Measurements from ENCODE around the gene RNF5. TPM values are rescaled to one million over a fixed set of nuclear protein-coding genes. Genes with fewer than 3 reads are reported as not detected.

RNF5 gene
- total and polyA plus RNA-seq, 9 of the 15 experiments (the other 6 are each of a cell fraction or from before 2014, with no cell fraction given), result 62.2 to 245 (median 129) TPM

DNA sequence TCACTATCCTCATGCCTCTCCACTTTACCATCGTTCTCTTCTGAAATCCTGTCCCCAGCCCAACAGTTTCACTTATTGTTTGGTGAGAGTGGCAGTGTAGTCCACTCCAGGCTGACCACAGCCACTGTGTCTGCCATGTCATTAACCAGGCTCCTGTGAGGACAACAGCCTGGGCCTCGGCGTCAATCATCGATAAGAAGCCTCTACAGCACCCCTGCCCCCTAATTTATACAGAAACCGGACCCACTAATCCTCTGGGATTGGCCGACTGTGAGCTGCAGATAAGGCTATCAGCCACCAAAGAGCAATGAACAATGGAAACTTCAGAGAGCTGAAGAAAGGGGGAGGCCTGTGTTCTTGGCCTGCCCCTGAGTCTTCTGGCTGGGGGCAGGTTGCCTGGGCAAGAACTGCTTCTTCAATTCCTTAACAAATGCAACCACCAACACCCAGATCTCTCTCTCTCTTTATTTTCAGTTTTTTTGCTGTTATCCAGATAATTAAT, 10.4 kb upstream of the RNF5 start (continued):
- TF ChIP-seq, protein P1, sequence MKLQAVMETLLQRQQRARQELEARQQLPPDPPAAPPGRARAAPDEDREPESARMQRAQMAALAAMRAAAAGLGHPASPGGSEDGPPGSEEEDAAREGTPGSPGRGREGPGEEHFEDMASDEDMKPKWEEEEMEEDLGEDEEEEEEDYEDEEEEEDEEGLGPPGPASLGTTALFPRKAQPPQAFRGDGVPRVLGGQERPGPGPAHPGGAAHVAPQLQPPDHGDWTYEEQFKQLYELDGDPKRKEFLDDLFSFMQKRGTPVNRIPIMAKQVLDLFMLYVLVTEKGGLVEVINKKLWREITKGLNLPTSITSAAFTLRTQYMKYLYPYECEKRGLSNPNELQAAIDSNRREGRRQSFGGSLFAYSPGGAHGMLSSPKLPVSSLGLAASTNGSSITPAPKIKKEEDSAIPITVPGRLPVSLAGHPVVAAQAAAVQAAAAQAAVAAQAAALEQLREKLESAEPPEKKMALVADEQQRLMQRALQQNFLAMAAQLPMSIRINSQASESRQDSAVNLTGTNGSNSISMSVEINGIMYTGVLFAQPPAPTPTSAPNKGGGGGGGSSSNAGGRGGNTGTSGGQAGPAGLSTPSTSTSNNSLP (IDR thresholded peaks at IDR 0.05; ENCODE audit: borderline replicate concordance, low read depth, low read length), result peak; percentile 96
- TF ChIP-seq, protein P2, sequence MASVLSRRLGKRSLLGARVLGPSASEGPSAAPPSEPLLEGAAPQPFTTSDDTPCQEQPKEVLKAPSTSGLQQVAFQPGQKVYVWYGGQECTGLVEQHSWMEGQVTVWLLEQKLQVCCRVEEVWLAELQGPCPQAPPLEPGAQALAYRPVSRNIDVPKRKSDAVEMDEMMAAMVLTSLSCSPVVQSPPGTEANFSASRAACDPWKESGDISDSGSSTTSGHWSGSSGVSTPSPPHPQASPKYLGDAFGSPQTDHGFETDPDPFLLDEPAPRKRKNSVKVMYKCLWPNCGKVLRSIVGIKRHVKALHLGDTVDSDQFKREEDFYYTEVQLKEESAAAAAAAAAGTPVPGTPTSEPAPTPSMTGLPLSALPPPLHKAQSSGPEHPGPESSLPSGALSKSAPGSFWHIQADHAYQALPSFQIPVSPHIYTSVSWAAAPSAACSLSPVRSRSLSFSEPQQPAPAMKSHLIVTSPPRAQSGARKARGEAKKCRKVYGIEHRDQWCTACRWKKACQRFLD (CRISPR knock-in tag; IDR thresholded peaks at IDR 0.05), result peak; percentile 89
- TF ChIP-seq CHD4 (IDR thresholded peaks at IDR 0.05; ENCODE audit: insufficient read depth, insufficient replicate concordance, low read depth, low read length, poor library complexity, severe bottlenecking) (no peak), ARNT (IDR thresholded peaks at IDR 0.05) (peak; percentile 91 to 94; a peak in 3 of 4 replicates), MCM3 (IDR thresholded peaks at IDR 0.05) (no peak), TAL1 (IDR thresholded peaks at IDR 0.05) (peak; percentile 96), SMAD4 (CRISPR knock-in tag; conservative IDR thresholded peaks at IDR 0.05) (peak; percentile 90), PTRF (tag; IDR thresholded peaks at IDR 0.05) (no peak), ZNF76 (CRISPR knock-in tag; IDR thresholded peaks at IDR 0.05; ENCODE audit: borderline replicate concordance) (no peak), ZNF644 (tag; IDR thresholded peaks at IDR 0.05; ENCODE audit: low read depth) (peak; percentile 91), U2AF1 (optimal IDR thresholded peaks at IDR 0.05; ENCODE audit: low read depth, low read length) (no peak), SIN3B (IDR thresholded peaks at IDR 0.05; ENCODE audit: low read depth) (peak; percentile 20; the same call in 1 of the 2 replicates), MTA3 (IDR thresholded peaks at IDR 0.05; ENCODE audit: borderline replicate concordance) (peak; percentile 97), RBM25 (IDR thresholded peaks at IDR 0.05; ENCODE audit: low read depth, low read length, severe bottlenecking) (no peak), ZSCAN29 (IDR thresholded peaks at IDR 0.05) (no peak), RFX7 (CRISPR knock-in tag; IDR thresholded peaks at IDR 0.05) (no peak), PHF8 (IDR thresholded peaks at IDR 0.05; ENCODE audit: borderline replicate concordance, low read length) (peak; percentile 7; the same call in 1 of the 2 replicates), POLR3A (IDR thresholded peaks at IDR 0.05; ENCODE audit: borderline replicate concordance, extremely low read depth, insufficient read depth, insufficient read length) (no peak)
- TF ChIP-seq, protein P3, sequence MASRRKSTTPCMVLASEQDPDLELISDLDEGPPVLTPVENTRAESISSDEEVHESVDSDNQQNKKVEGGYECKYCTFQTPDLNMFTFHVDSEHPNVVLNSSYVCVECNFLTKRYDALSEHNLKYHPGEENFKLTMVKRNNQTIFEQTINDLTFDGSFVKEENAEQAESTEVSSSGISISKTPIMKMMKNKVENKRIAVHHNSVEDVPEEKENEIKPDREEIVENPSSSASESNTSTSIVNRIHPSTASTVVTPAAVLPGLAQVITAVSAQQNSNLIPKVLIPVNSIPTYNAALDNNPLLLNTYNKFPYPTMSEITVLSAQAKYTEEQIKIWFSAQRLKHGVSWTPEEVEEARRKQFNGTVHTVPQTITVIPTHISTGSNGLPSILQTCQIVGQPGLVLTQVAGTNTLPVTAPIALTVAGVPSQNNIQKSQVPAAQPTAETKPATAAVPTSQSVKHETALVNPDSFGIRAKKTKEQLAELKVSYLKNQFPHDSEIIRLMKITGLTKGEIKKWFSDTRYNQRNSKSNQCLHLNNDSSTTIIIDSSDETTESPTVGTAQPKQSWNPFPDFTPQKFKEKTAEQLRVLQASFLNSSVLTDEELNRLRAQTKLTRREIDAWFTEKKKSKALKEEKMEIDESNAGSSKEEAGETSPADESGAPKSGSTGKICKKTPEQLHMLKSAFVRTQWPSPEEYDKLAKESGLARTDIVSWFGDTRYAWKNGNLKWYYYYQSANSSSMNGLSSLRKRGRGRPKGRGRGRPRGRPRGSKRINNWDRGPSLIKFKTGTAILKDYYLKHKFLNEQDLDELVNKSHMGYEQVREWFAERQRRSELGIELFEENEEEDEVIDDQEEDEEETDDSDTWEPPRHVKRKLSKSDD (conservative IDR thresholded peaks at IDR 0.05; ENCODE audit: low read length), result no peak
- TF ChIP-seq, protein P4, sequence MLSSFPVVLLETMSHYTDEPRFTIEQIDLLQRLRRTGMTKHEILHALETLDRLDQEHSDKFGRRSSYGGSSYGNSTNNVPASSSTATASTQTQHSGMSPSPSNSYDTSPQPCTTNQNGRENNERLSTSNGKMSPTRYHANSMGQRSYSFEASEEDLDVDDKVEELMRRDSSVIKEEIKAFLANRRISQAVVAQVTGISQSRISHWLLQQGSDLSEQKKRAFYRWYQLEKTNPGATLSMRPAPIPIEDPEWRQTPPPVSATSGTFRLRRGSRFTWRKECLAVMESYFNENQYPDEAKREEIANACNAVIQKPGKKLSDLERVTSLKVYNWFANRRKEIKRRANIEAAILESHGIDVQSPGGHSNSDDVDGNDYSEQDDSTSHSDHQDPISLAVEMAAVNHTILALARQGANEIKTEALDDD (IDR thresholded peaks at IDR 0.05), result no peak
- TF ChIP-seq, protein P5, sequence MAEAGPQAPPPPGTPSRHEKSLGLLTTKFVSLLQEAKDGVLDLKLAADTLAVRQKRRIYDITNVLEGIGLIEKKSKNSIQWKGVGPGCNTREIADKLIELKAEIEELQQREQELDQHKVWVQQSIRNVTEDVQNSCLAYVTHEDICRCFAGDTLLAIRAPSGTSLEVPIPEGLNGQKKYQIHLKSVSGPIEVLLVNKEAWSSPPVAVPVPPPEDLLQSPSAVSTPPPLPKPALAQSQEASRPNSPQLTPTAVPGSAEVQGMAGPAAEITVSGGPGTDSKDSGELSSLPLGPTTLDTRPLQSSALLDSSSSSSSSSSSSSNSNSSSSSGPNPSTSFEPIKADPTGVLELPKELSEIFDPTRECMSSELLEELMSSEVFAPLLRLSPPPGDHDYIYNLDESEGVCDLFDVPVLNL (CRISPR knock-in tag; IDR thresholded peaks at IDR 0.05; ENCODE audit: low read depth), result no peak

Data from K562 (cell line).